Loucy (cell line): Measurements from ENCODE around the gene DPYSL4.

Experiments
- EZH2phosphoT487 ChIP-seq: fragments of 200-600 bp; IDR thresholded peaks from 2 replicates; pipeline ENCODE4 v1.6.1; 2018; ENCODE audit warnings: antibody characterized with exemption, mild to moderate bottlenecking, moderate library complexity, borderline replicate concordance
- TF ChIP-seq, protein P1 (sequence below): fragments of 200-600 bp; sonication (generic); conservative IDR thresholded peaks from 2 replicates; pipeline ENCODE4 v1.5.1; 2014; ENCODE audit warnings: mild to moderate bottlenecking, antibody characterized with exemption, low read length

DNA sequence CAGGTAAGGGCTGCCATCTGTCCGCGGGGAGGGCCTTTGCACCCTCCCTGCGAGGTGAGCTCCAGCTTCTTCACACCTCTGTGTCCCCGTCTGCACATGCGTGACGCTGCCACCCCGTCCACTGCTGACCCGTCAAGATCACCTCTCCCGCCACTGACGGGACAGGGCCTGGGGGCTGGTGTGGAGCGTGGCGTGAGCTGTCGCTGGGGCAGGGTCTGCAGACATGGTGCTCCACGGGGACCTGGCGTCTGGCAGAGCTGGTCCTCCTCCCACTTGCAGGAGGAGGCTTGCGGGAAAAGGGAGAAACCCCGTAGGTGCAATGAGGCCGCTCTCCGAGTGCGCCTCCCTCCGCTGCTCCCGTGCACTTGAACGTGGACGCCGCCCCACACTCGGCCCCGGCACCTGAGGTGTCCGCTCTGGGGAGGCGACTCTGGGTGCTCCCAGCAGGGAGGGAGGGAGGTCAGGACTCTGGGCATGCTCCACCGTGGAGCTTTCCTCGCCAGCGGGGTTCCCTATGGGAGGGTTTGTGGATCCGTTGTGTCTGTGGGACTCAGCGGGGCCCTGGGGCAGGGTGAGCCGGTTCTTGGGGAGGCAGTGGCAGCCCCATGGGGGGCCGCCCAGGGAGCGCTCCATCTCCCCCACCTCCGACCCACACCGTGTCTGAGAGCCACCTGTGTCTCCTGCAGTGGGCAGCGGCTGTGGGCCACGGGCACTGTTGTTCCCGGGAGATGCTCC is 17.6 kb upstream of the DPYSL4 start:
- TF ChIP-seq, protein P1, sequence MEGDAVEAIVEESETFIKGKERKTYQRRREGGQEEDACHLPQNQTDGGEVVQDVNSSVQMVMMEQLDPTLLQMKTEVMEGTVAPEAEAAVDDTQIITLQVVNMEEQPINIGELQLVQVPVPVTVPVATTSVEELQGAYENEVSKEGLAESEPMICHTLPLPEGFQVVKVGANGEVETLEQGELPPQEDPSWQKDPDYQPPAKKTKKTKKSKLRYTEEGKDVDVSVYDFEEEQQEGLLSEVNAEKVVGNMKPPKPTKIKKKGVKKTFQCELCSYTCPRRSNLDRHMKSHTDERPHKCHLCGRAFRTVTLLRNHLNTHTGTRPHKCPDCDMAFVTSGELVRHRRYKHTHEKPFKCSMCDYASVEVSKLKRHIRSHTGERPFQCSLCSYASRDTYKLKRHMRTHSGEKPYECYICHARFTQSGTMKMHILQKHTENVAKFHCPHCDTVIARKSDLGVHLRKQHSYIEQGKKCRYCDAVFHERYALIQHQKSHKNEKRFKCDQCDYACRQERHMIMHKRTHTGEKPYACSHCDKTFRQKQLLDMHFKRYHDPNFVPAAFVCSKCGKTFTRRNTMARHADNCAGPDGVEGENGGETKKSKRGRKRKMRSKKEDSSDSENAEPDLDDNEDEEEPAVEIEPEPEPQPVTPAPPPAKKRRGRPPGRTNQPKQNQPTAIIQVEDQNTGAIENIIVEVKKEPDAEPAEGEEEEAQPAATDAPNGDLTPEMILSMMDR = no peak
- no peak for TF ChIP-seq EZH2phosphoT487
